Pulmonary artery endothelial cell (primary cell): ENCODE data around the gene RGS14. TPM values are rescaled to one million over a fixed set of nuclear protein-coding genes. Genes with fewer than 3 reads are reported as not detected.
A peak's percentile ranks its signal among the peaks of the same experiment; 100 is the strongest.
"Not testable (repeated sequence)": the region's sequence is repeated elsewhere in the genome, so short reads cannot be mapped to it uniquely, and the experiment has no call there.

Experiments
- DNase-seq: peaks from one replicate; pipeline ENCODE4 v3.0.0-alpha.2; 2011; ENCODE audit warnings: low read depth, low spot score
- total RNA-seq: library from RNA; depleted of rRNA; stranded (reverse); fragments of >200 nt; gene quantifications from 2 replicates; pipeline ENCODE4 v1.2.3, GENCODE V29; 2014

The RGS14 gene
- total RNA-seq, 1 donor from 2014 or later: 7.3 TPM

GRCh38 chr5:177402271-177403043, 44.7 kb downstream of the RGS14 start:
- no peak for DNase-seq

GRCh38 chr5:177403102-177403791, 45.5 kb downstream of the RGS14 start:
- no peak for DNase-seq

- DNase-seq: peak; percentile 45
Observed at GRCh38 chr5:177403792-177404640, 46.3 kb downstream of the RGS14 start.

- no peak for DNase-seq
Observed at GRCh38 chr5:177404641-177405179, 47.0 kb downstream of the RGS14 start.

GRCh38 chr5:177405312-177405711, 47.6 kb downstream of the RGS14 start:
- no peak for DNase-seq

GRCh38 chr5:177405805-177406204, 48.1 kb downstream of the RGS14 start:
- DNase-seq: no peak

DNA sequence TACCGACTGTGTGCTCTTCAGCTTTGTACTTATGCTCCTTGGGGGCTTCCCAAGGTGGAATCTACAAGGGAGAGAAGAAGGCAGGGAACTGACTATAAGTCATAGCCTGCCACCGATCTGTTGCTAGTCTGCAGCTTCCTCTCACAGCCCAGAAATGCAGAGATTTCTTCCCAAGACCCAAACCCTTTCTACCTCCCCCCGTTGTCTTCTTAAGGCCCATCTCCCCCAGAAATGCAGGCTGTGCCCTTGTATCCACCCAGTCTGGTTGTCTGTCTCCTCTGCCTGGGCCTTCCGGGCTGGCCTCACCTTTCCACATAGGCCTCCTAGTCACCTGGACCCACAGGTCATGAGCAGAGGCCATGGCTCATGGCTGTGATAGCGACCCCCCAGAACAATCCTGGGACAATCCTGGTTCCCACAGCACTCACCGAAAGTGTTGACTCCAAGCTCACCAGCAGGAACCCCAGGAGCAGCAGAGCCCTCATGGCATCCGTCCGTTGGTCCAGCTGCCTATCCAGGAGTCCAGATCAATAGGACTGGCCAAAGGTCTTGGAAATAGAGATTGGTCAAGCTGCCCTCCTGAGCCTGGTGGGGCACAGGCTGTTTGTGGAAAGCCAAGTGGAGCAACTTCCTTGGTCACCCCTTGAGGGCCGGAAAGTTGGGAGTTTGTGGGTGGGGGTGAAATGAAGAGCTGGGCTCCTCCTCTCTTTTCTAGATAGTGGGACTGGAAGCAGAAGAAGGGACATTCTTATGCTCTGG, 51.5 kb downstream of the RGS14 start, which contains the start of gene F12:
Gene F12, minus strand, starts transcription at position 522 of the 759 bp plus-strand sequence. Its CDS starts 37 bp downstream, at position 485.
- no peak for DNase-seq

- no peak for DNase-seq
Observed at GRCh38 chr5:177410575-177410974, 52.9 kb downstream of the RGS14 start.

- DNase-seq: no peak
Observed at GRCh38 chr5:177412603-177413233, 55.0 kb downstream of the RGS14 start.

DNA sequence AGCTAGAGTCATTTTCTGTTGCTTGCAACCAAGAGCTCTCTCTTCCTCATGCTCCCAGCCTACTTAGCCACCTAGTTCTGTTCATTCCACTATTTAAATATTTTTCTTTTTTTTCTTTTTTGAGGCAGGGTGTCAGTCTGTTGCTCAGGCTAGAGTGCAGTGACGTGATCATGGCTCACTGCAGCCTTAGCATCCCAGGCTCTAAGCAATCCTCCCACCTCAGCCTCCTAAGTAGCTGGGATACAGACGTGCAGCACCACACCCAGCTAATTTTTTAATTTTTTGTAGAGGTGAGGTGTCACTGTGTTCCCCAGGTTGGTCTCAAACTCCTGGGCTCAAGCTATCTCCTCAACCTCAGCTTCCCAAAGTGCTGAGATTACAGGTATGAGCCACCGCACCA, 56.8 kb downstream of the RGS14 start:
- DNase-seq: no peak

DNA sequence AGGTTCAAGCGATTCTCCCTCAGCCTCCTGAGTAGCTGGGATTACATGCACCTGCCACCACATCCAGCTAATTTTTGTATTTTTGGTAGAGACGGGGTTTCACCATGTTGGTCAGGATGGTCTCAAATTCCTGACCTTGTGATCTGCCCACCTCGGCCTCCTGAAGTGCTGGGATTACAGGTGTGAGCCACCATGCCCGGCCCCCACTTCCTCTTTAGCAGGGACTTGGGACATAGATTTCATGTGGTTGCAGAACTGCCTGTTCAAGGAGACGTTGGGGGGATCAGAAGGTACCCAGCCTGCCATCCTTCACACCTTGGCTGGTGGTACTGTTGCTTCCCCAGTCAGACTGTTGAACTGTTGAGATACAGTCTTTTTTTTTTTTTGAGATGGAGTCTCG, 59.4 kb downstream of the RGS14 start:
- not testable (repeated sequence) for DNase-seq

DNA sequence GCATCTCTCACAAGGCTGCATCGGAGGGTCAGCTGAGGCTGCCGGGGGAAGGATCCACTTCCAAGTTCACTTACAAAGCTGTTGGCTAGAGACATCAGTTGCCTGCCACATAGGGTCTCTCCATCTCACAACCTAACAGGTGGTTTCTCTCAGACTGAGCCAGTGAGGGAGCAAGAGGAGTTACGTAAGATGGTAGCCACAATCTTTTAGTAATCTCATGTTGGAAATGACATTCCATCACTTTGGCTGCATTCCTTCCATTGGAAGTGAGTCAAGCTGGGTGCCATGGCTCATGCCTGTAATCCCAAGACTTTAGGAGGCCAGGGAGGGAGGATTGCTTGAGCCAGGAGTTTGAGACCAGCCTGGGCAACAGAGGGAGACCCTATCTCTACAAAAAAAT, 61.3 kb downstream of the RGS14 start:
- DNase-seq: no peak

DNA sequence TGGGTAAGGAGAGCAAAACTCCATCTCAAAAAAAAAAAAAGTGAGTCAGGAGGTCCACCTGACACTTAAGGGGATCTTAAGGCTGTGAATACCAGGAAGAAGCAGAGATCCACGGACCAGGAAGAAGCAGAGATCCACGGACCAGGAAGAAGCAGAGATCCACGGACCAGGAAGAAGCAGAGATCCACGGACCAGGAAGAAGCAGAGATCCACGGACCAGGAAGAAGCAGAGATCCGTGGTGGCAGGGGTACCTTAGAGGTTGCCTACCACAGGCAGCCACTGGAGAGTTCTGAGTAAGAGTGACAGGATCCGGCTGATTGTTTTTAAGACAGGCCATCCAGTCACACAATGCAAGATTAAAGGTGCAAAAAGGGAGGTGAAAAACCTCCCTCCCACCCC, 62.7 kb downstream of the RGS14 start:
- not testable (repeated sequence) for DNase-seq

- no peak for DNase-seq
Observed at GRCh38 chr5:177421062-177421798, 63.5 kb downstream of the RGS14 start.

Other genes with a start within 250 kb of the RGS14 start
- 35.0 and 61.6 TPM in 2 replicates for gene NSD1, start 224.2 kb upstream of the RGS14 start, total RNA-seq
- 15.4 and 22.2 TPM in 2 replicates for gene RAB24, start 54.2 kb upstream of the RGS14 start, total RNA-seq
- gene PRELID1, start 54.1 kb upstream of the RGS14 start, total RNA-seq: 144 and 147 TPM in 2 replicates
- 14.0 and 19.8 TPM in 2 replicates for gene MXD3, start 46.0 kb upstream of the RGS14 start, total RNA-seq
- 329 and 383 TPM in 2 replicates for gene LMAN2, start 6.3 kb upstream of the RGS14 start, total RNA-seq
- not detected in 2 replicates for gene SLC34A1, start 26.5 kb downstream of the RGS14 start, total RNA-seq
- gene PFN3, start 42.7 kb downstream of the RGS14 start, total RNA-seq: not detected in 2 replicates
- 1.1 and 1.5 TPM in 2 replicates for gene F12, start 51.6 kb downstream of the RGS14 start, total RNA-seq
- 28.3 and 37.7 TPM in 2 replicates for gene GRK6, start 68.8 kb downstream of the RGS14 start, total RNA-seq
- gene PRR7, start 88.9 kb downstream of the RGS14 start, total RNA-seq: 5.1 and 9.4 TPM in 2 replicates
- gene DBN1, start 115.7 kb downstream of the RGS14 start, total RNA-seq: 201 TPM in 2 replicates
- gene PDLIM7, start 139.7 kb downstream of the RGS14 start, total RNA-seq: 82.4 and 89.8 TPM in 2 replicates
- 2.0 and 2.6 TPM in 2 replicates for gene DOK3, start 151.9 kb downstream of the RGS14 start, total RNA-seq
- gene DDX41, start 159.0 kb downstream of the RGS14 start, total RNA-seq: 107 and 135 TPM in 2 replicates
- 10.7 and 13.5 TPM in 2 replicates for gene FAM193B, start 196.6 kb downstream of the RGS14 start, total RNA-seq
- 188 and 231 TPM in 2 replicates for gene TMED9, start 234.3 kb downstream of the RGS14 start, total RNA-seq
- gene B4GALT7, start 242.2 kb downstream of the RGS14 start, total RNA-seq: 34.6 and 37.1 TPM in 2 replicates